ENCODE data around the gene HES6. TPM values are rescaled to one million over a fixed set of nuclear protein-coding genes. Genes with fewer than 3 reads are reported as not detected.

The HES6 gene
- total RNA-seq, 2 experiments from 2014 or later = 1.5 to 1.9 TPM

GRCh38 chr2:238281826-238282480 is 42.1 kb upstream of the HES6 start:
- Histone ChIP-seq H3K9me3 (ENCODE audit: control insufficient read depth in 1 of 2, insufficient read depth in 1 of 2, low read length in 2 of 2) (no peaks in the 10 kb centered on the region), H3K27ac (ENCODE audit: low read depth in 1 of 2, low read length in 2 of 2) (no peak overlapping the region), H3K4me3 (ENCODE audit: low read length) (no peak overlapping the region), H3K27me3 (ENCODE audit: control insufficient read depth in 1 of 2, insufficient read depth in 2 of 2, low read length in 2 of 2) (no peaks in the 10 kb centered on the region), H3K36me3 (ENCODE audit: insufficient read depth, low read length) (peaks cover 13% of the 10 kb centered on the region), H3K4me1 (ENCODE audit: insufficient read depth, low read length) (peaks cover 24% of the 10 kb centered on the region)
- no peak for ATAC-seq (ENCODE audit: poor library complexity)
- CTCF ChIA-PET = no interaction called here
- TF ChIP-seq CTCF (IDR thresholded peaks at IDR 0.05) = no peak
- Mint-ChIP-seq H3K36me3 (ENCODE audit: low read depth) (peaks cover 15% of the 10 kb centered on the region), H3K4me1 (ENCODE audit: low read depth) (peaks cover 43% of the 10 kb centered on the region), H3K4me3 (no peak overlapping the region), H3K27ac (no peak overlapping the region), H3K27me3 (no peaks in the 10 kb centered on the region), H3K9me3 (no peaks in the 10 kb centered on the region)
- POLR2A ChIA-PET = no interaction called here
- DNase-seq = no peak
- intact Hi-C loops (cut with DNase I, micrococcal nuclease) = no loop called here

- CTCF ChIA-PET = no interaction called here
- Histone ChIP-seq H3K4me1 (ENCODE audit: insufficient read depth, low read length) (peaks cover 12% of the 10 kb centered on the region), H3K4me3 (ENCODE audit: low read length) (no peak overlapping the region), H3K9me3 (ENCODE audit: control insufficient read depth in 1 of 2, insufficient read depth in 1 of 2, low read length in 2 of 2) (no peaks in the 10 kb centered on the region), H3K27ac (ENCODE audit: low read depth in 1 of 2, low read length in 2 of 2) (no peak overlapping the region), H3K27me3 (ENCODE audit: control insufficient read depth in 1 of 2, insufficient read depth in 2 of 2, low read length in 2 of 2) (no peaks in the 10 kb centered on the region), H3K36me3 (ENCODE audit: insufficient read depth, low read length) (peaks cover 28% of the 10 kb centered on the region)
- H3K9me3 Mint-ChIP-seq = no peaks in the 10 kb centered on the region
- no peak overlapping the region for H3K4me3 Mint-ChIP-seq
- POLR2A ChIA-PET = no interaction called here
- intact Hi-C loops (cut with DNase I, micrococcal nuclease) = no loop called here
- no peak for TF ChIP-seq CTCF (IDR thresholded peaks at IDR 0.05)
- DNase-seq (no peak), ATAC-seq (ENCODE audit: poor library complexity) (no peak)
- H3K27me3 Mint-ChIP-seq = no peaks in the 10 kb centered on the region
- no peak overlapping the region for H3K27ac Mint-ChIP-seq
- H3K4me1 Mint-ChIP-seq (ENCODE audit: low read depth) = peaks cover 29% of the 10 kb centered on the region
- peaks cover 29% of the 10 kb centered on the region for H3K36me3 Mint-ChIP-seq (ENCODE audit: low read depth)
Observed at GRCh38 chr2:238280083-238280825, 40.4 kb upstream of the HES6 start.

- Mint-ChIP-seq H3K9me3 (no peaks in the 10 kb centered on the region), H3K27ac (no peak overlapping the region), H3K4me1 (ENCODE audit: low read depth) (peaks cover 29% of the 10 kb centered on the region), H3K36me3 (ENCODE audit: low read depth) (peaks cover 38% of the 10 kb centered on the region), H3K4me3 (no peak overlapping the region), H3K27me3 (no peaks in the 10 kb centered on the region)
- H3K36me3 ChIP-seq (ENCODE audit: insufficient read depth, low read length) = peaks cover 37% of the 10 kb centered on the region
- DNase-seq (no peak), ATAC-seq (ENCODE audit: poor library complexity) (no peak)
- ChIA-PET CTCF (no interaction called here), POLR2A (no interaction called here)
- intact Hi-C loops (cut with DNase I, micrococcal nuclease) = no loop called here
- TF ChIP-seq CTCF (IDR thresholded peaks at IDR 0.05) = no peak
- no peaks in the 10 kb centered on the region for H3K9me3 ChIP-seq (ENCODE audit: control insufficient read depth in 1 of 2, insufficient read depth in 1 of 2, low read length in 2 of 2)
- H3K27me3 ChIP-seq (ENCODE audit: control insufficient read depth in 1 of 2, insufficient read depth in 2 of 2, low read length in 2 of 2) = no peaks in the 10 kb centered on the region
- no peak overlapping the region for H3K27ac ChIP-seq (ENCODE audit: low read depth in 1 of 2, low read length in 2 of 2)
- H3K4me3 ChIP-seq (ENCODE audit: low read length) = no peak overlapping the region
- peaks cover 12% of the 10 kb centered on the region for H3K4me1 ChIP-seq (ENCODE audit: insufficient read depth, low read length)
Observed at GRCh38 chr2:238279324-238279682, 39.5 kb upstream of the HES6 start.

All from CD4-positive, alpha-beta T cell (primary cell).